ENCODE data around the gene MIOX. TPM values are rescaled to one million over a fixed set of nuclear protein-coding genes. Genes with fewer than 3 reads are reported as not detected.

The MIOX gene
- total and polyA plus RNA-seq, 10 donors: 0.24 to 2.2 (median 0.26) TPM; not detected in 6

DNA sequence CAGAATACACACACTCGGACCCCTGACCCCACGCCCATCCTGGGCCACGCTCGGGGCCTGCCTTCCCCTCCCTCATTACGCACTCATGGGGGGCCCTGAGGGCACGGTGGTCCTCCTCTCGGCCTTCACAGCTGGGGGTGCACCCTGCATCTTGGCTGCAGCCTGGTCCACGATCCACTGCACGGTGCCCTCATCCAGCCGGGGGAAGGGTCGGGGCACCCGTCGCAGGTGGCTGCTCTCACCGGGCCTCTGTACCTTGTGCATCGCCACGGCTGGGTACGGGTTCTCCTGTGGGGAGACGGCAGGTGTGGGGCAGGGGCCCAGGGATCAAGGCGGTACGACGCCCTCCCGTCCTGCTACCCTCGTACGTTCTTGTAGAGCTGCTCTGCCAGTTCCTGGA, 22.2 kb upstream of the MIOX start:
- Histone ChIP-seq H3K27ac (no peak overlapping the region), H3K4me1 (peaks cover 5 to 24% (median 15%) of the 10 kb centered on the region in 6 donors), H3K9me3 (no peaks in the 10 kb centered on the region), H3K27me3 (replicated peaks in 1 of 7) (no peaks in the 10 kb centered on the region), H3K4me3 (no peak overlapping the region), H3K36me3 (peaks cover 4 to 90% (median 86%) of the 10 kb centered on the region in 6 donors)
- TF ChIP-seq CTCF (IDR thresholded peaks at IDR 0.05 in 8 of 11, conservative IDR thresholded peaks at IDR 0.05 in 3 of 11): no peak
- TF ChIP-seq POLR2AphosphoS5 (IDR thresholded peaks at IDR 0.05): peak in 2 of 3 donors; percentile 15 to 55
- intact Hi-C loops (cut with DNase I; ENCODE audit: low total_unique reads): no loop called here
- no peak for DNase-seq
- 93 to 95% (median 94%) methylated on average over 7 to 24 of the region's 24 CpGs for WGBS, 5 donors

DNA sequence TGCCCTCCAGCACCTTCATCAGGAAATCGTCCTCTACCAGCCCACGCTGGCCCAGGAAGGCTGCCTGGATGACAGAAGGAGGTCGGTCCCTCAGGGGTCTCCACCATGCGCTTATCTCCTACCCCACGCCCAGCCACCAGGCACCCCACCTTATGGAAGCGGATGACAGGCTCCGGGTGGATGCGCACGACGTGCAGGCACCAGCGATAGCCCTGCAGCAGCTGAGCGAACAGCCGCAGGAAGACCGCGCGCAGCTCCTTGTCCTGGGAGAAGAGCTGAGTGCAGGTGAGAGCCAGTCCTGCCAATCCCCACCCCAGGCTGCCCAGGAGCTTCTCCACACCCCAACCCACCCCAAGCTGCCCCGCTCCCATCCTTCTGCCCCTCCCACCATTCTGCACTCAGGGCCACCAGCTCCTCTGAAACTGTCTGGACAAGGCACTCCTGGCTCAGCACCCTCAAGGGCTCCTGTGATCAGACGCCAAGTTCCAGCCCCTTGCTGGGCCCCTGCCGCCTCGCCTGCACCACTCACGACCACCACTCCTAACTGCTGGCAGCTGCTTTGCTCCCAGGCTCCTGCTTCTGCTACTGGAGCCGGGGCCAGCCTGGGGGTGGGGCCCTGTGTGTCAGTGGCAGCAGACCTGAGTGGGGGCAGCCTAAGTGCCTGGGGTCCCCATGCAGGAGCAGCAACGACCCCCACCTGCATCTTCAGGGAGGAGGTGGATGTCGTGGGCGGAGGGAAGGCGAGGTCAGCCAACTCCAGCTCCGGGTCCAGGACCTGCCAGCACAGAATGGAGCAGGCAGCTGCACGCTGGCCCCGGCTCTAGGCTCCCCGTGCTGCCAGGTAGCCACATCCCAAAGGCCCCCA, 21.4 kb upstream of the MIOX start:
- no peaks in the 10 kb centered on the region for H3K9me3 ChIP-seq
- intact Hi-C loops (cut with DNase I; ENCODE audit: low total_unique reads): no loop called here
- no peak overlapping the region for H3K27ac ChIP-seq
- TF ChIP-seq POLR2AphosphoS5 (IDR thresholded peaks at IDR 0.05): peak in 1 of 3 donors; percentile 17
- no peak for TF ChIP-seq POLR2A (IDR thresholded peaks at IDR 0.05)
- no peak overlapping the region for H3K4me3 ChIP-seq
- DNase-seq: no peak
- H3K36me3 ChIP-seq: peaks cover 4 to 81% (median 78%) of the 10 kb centered on the region in 6 donors
- WGBS, 5 donors: 92 to 95% (median 93%) methylated on average over 25 to 30 of the region's 30 CpGs
- H3K4me1 ChIP-seq: peaks cover 11 to 33% (median 24%) of the 10 kb centered on the region in 6 donors
- H3K27me3 ChIP-seq (replicated peaks in 1 of 7): no peaks in the 10 kb centered on the region

- peaks cover 30 to 53% (median 44%) of the 10 kb centered on the region in 6 donors for H3K4me1 ChIP-seq
- intact Hi-C loops (cut with DNase I; ENCODE audit: low total_unique reads): no loop called here
- H3K4me3 ChIP-seq: no peak overlapping the region
- DNase-seq: no peak
- TF ChIP-seq CTCF (IDR thresholded peaks at IDR 0.05 in 8 of 11, conservative IDR thresholded peaks at IDR 0.05 in 3 of 11) (no peak), POLR2AphosphoS5 (IDR thresholded peaks at IDR 0.05) (peak in 1 of 3 donors; percentile 26), POLR2A (IDR thresholded peaks at IDR 0.05) (no peak)
- H3K27me3 ChIP-seq (replicated peaks in 1 of 7): no peaks in the 10 kb centered on the region
- peaks cover 4 to 61% (median 58%) of the 10 kb centered on the region in 6 donors for H3K36me3 ChIP-seq
- peak overlapping the region in 1 of 8 donors; percentile 17 for H3K27ac ChIP-seq
- no peaks in the 10 kb centered on the region for H3K9me3 ChIP-seq
- 82 to 90% (median 86%) methylated on average over 19 to 24 of the region's 24 CpGs for WGBS, 5 donors
Observed at GRCh38 chr22:50467341-50467740, 19.3 kb upstream of the MIOX start.

GRCh38 chr22:50467773-50468440, 18.8 kb upstream of the MIOX start:
- intact Hi-C loops (cut with DNase I; ENCODE audit: low total_unique reads): no loop called here
- H3K9me3 ChIP-seq: no peaks in the 10 kb centered on the region
- TF ChIP-seq POLR2A (IDR thresholded peaks at IDR 0.05) (no peak), CTCF (IDR thresholded peaks at IDR 0.05 in 8 of 11, conservative IDR thresholded peaks at IDR 0.05 in 3 of 11) (no peak), POLR2AphosphoS5 (IDR thresholded peaks at IDR 0.05) (peak in 1 of 3 donors; percentile 9)
- WGBS, 5 donors: 73 to 90% (median 85%) methylated on average over 7 to 22 of the region's 22 CpGs
- no peaks in the 10 kb centered on the region for H3K27me3 ChIP-seq (replicated peaks in 1 of 7)
- H3K36me3 ChIP-seq: peaks cover 4 to 55% (median 52%) of the 10 kb centered on the region in 6 donors
- no peak overlapping the region for H3K4me3 ChIP-seq
- peak overlapping the region in 3 of 8 donors; percentile 80 to 90 (median 89) for H3K27ac ChIP-seq
- no peak for DNase-seq
- H3K4me1 ChIP-seq: peaks cover 36 to 59% (median 50%) of the 10 kb centered on the region in 6 donors
